T-helper 1 cell treated with Interleukin-12 subunit alpha and Interleukin-12 subunit beta and Interleukin-4 antibody, amounts not matched to agents 30 μg/mL and 1 μg/mL, for 36 hours (primary cell): ENCODE measurements around the gene PSMD3.

ENCODE experiments used
- H3K27ac Mint-ChIP-seq: one replicate; pipeline ENCODE4 v1.8.0; 2021; ENCODE audit warnings: mild to moderate bottlenecking, mixed read lengths
- H3K27me3 Mint-ChIP-seq: one replicate; pipeline ENCODE4 v1.8.0; 2021; ENCODE audit warnings: low read depth, mixed read lengths
- H3K36me3 Mint-ChIP-seq: one replicate; pipeline ENCODE4 v1.8.0; 2021; ENCODE audit warnings: low read depth, mixed read lengths
- H3K4me1 Mint-ChIP-seq: one replicate; pipeline ENCODE4 v1.8.0; 2021; ENCODE audit warnings: low read depth, mixed read lengths
- H3K4me3 Mint-ChIP-seq: one replicate; pipeline ENCODE4 v1.8.0; 2021; ENCODE audit warnings: mild to moderate bottlenecking, moderate library complexity, mixed read lengths
- H3K9me3 Mint-ChIP-seq: one replicate; pipeline ENCODE4 v1.8.0; 2021; ENCODE audit warnings: mixed read lengths

Gene PSMD3

GRCh38 chr17:39970157-39970692 is 10.4 kb upstream of the PSMD3 start:
- Mint-ChIP-seq H3K4me1 (no peaks in the 10 kb centered on the region), H3K27ac (no peak overlapping the region), H3K4me3 (no peak overlapping the region), H3K9me3 (no peaks in the 10 kb centered on the region), H3K27me3 (peaks cover 49% of the 10 kb centered on the region), H3K36me3 (no peaks in the 10 kb centered on the region)

DNA sequence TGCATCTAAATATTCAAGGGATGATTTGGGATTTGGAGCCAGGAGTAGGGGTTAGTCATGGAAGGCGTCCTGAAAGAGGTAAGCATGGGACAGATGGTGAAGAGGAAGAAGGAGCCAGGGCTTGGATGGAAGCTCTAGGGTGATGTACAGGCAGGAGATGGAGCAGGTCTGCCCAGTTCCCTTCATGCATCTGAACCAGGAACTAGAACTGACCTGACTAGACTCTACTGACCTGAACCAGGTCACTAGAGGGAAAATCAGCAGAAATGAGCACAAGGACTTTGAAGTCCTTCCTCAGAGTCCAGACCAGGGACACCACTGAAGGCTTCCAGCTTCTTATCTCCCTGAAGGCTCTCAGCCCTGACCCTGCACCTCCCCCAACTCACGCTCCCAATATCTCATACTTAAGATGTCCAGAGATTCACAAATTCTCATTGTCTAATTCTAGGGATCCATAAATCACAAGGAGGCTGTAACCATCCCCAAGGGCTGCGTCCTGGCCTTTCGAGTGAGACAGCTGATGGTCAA is 9.5 kb upstream of the PSMD3 start:
- H3K36me3 Mint-ChIP-seq: no peaks in the 10 kb centered on the region
- H3K4me1 Mint-ChIP-seq: no peaks in the 10 kb centered on the region
- H3K27ac Mint-ChIP-seq: no peak overlapping the region
- H3K27me3 Mint-ChIP-seq: peaks cover 54% of the 10 kb centered on the region
- no peaks in the 10 kb centered on the region for H3K9me3 Mint-ChIP-seq
- H3K4me3 Mint-ChIP-seq: no peak overlapping the region

- Mint-ChIP-seq H3K9me3 (no peaks in the 10 kb centered on the region), H3K27ac (no peak overlapping the region), H3K4me3 (no peak overlapping the region), H3K4me1 (no peaks in the 10 kb centered on the region), H3K36me3 (no peaks in the 10 kb centered on the region), H3K27me3 (peaks cover 48% of the 10 kb centered on the region)
These were observed 8.3 kb upstream of the PSMD3 start for GRCh38 chr17:39972271-39972670.

- Mint-ChIP-seq H3K27ac (no peak overlapping the region), H3K27me3 (peaks cover 51% of the 10 kb centered on the region), H3K4me3 (no peak overlapping the region), H3K9me3 (no peaks in the 10 kb centered on the region), H3K4me1 (no peaks in the 10 kb centered on the region), H3K36me3 (no peaks in the 10 kb centered on the region)
These were observed 7.1 kb upstream of the PSMD3 start for GRCh38 chr17:39973496-39973895.

GRCh38 chr17:39974433-39974832 is 6.2 kb upstream of the PSMD3 start:
- Mint-ChIP-seq H3K4me3 (no peak overlapping the region), H3K27ac (no peak overlapping the region)

DNA sequence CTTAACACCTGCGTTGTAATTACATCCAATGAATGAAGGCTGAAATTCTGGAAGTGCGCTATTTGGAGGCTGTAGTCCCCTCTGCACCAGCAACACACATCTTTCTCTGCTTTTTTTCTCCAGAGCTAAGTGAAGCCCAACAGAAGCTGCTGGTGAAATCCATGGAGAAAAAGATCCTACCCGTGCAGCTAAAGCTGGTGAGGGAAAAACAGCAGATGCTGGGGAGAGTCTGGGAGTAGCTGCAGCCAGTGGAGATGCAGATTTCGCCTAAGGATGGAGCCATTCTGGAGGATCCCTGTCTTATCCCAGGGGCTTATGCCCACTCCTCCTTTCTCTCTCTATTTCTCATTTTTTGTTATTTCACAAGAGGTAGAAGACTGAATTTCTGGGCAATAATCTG is 4.8 kb upstream of the PSMD3 start:
- H3K4me3 Mint-ChIP-seq: no peak overlapping the region
- peaks cover 12% of the 10 kb centered on the region for H3K4me1 Mint-ChIP-seq
- no peak overlapping the region for H3K27ac Mint-ChIP-seq
- H3K9me3 Mint-ChIP-seq: no peaks in the 10 kb centered on the region
- H3K27me3 Mint-ChIP-seq: peaks cover 46% of the 10 kb centered on the region
- H3K36me3 Mint-ChIP-seq: no peaks in the 10 kb centered on the region

More at GRCh38 chr17:39974433-39974832, 6.2 kb upstream of the PSMD3 start:
- H3K4me1 Mint-ChIP-seq: peaks cover 2% of the 10 kb centered on the region
- peaks cover 50% of the 10 kb centered on the region for H3K27me3 Mint-ChIP-seq
- no peaks in the 10 kb centered on the region for H3K36me3 Mint-ChIP-seq
- H3K9me3 Mint-ChIP-seq: no peaks in the 10 kb centered on the region

- Mint-ChIP-seq H3K36me3 (peaks cover 3% of the 10 kb centered on the region), H3K27me3 (peaks cover 23% of the 10 kb centered on the region), H3K9me3 (no peaks in the 10 kb centered on the region), H3K4me1 (peaks cover 21% of the 10 kb centered on the region), H3K4me3 (peak overlapping the region; percentile 96), H3K27ac (no peak overlapping the region)
These were observed 1.5 kb upstream of the PSMD3 start for GRCh38 chr17:39979016-39979670.

GRCh38 chr17:39979893-39980350 is 685 bp upstream of the PSMD3 start:
- peaks cover 8% of the 10 kb centered on the region for H3K36me3 Mint-ChIP-seq
- H3K9me3 Mint-ChIP-seq: no peaks in the 10 kb centered on the region
- H3K27ac Mint-ChIP-seq: peak overlapping the region; percentile 92
- H3K27me3 Mint-ChIP-seq: peaks cover 20% of the 10 kb centered on the region
- peak overlapping the region; percentile 96 for H3K4me3 Mint-ChIP-seq
- H3K4me1 Mint-ChIP-seq: peaks cover 21% of the 10 kb centered on the region

DNA sequence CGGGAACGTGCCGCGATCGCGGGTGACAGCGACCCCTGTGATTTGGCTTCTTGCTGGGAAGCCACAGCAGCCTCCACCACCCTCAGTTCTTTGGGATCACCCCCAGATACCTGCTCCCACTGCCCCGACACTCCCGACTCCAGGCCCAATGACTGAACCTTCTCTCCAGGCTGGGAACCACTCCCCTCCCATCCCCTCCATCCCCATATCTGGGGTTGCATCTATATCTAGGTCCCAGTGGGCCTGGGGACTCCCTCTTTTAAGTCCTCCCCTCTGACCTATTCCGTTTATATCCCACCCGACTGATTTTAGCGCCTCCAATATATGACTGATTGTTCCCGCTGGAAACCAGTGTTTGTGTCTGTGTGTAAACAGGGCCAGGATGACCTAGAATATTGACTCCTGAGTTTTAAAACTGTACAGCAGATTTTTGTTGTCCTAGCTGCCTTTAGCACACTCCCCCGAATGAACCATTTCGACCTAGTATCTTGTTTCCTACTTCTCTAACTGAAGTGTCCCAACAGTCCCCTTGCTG is 667 bp downstream of the PSMD3 start:
- H3K27ac Mint-ChIP-seq: peak overlapping the region; percentile 92

DNA sequence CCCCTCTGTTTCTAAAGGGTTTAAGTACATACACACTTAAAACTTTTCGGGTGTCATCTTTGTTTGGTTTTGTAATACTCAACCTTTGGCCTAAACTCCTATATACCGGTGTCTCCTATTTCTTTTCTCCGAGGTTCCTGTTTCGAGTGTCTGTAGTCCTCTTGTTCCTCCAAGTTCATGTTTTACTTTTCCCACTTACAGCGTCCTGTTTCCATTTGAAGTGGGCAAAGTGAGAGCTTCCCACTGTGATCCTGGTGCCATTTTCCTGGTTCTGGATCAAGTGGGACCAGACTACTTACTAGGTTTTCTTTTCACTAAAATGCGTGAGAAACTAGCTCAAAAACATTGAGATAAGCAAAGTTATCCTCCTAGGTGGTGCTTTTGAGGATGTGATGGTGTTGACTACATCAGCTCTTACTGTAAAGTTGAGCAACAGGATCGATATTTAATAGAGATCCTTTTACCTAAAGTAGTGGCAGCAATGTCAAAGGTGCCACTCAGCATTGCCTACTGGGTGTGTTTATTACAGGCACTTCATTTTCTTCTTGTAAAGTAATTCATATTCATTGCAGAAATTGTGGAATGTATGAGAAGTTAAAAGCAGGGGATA is 1.3 kb downstream of the PSMD3 start:
- peaks cover 15% of the 10 kb centered on the region for H3K27me3 Mint-ChIP-seq
- H3K4me1 Mint-ChIP-seq: peaks cover 21% of the 10 kb centered on the region
- H3K36me3 Mint-ChIP-seq: peaks cover 22% of the 10 kb centered on the region
- no peaks in the 10 kb centered on the region for H3K9me3 Mint-ChIP-seq
- peak overlapping the region; percentile 92 for H3K27ac Mint-ChIP-seq
- H3K4me3 Mint-ChIP-seq: peak overlapping the region; percentile 96

More for the DNA sequence above, 667 bp downstream of the PSMD3 start:
- peaks cover 17% of the 10 kb centered on the region for H3K36me3 Mint-ChIP-seq
- peaks cover 15% of the 10 kb centered on the region for H3K27me3 Mint-ChIP-seq
- H3K4me3 Mint-ChIP-seq: peak overlapping the region; percentile 96
- H3K9me3 Mint-ChIP-seq: no peaks in the 10 kb centered on the region
- H3K4me1 Mint-ChIP-seq: peaks cover 21% of the 10 kb centered on the region

GRCh38 chr17:39988206-39988810 is 7.7 kb downstream of the PSMD3 start:
- peaks cover 2% of the 10 kb centered on the region for H3K4me1 Mint-ChIP-seq
- peaks cover 66% of the 10 kb centered on the region for H3K36me3 Mint-ChIP-seq
- no peaks in the 10 kb centered on the region for H3K9me3 Mint-ChIP-seq
- H3K4me3 Mint-ChIP-seq: no peak overlapping the region
- H3K27me3 Mint-ChIP-seq: no peaks in the 10 kb centered on the region
- H3K27ac Mint-ChIP-seq: no peak overlapping the region

- Mint-ChIP-seq H3K27ac (no peak overlapping the region), H3K4me3 (no peak overlapping the region), H3K4me1 (peaks cover 2% of the 10 kb centered on the region), H3K36me3 (peaks cover 59% of the 10 kb centered on the region), H3K27me3 (no peaks in the 10 kb centered on the region), H3K9me3 (no peaks in the 10 kb centered on the region)
These were observed 13.8 kb downstream of the PSMD3 start for GRCh38 chr17:39994448-39994847.

DNA sequence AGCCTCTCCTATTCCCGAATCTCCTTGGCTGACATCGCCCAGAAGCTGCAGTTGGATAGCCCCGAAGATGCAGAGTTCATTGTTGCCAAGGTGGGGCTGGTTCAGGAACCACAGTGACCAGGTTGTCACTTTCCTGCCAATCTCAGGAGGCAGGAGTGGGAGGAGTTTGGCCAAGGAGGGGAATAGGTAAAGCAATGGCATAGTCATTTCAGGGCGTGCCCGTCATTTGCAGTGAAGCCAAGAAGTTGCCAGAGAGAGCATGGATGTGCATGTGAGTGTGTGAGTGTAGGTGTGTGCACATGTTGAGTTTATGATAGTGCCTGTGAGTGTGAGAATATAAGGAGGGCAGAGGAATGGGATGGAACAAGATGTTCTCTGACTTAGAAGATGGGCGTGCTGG is 14.8 kb downstream of the PSMD3 start:
- Mint-ChIP-seq H3K36me3 (peaks cover 50% of the 10 kb centered on the region), H3K4me1 (peaks cover 2% of the 10 kb centered on the region)

DNA sequence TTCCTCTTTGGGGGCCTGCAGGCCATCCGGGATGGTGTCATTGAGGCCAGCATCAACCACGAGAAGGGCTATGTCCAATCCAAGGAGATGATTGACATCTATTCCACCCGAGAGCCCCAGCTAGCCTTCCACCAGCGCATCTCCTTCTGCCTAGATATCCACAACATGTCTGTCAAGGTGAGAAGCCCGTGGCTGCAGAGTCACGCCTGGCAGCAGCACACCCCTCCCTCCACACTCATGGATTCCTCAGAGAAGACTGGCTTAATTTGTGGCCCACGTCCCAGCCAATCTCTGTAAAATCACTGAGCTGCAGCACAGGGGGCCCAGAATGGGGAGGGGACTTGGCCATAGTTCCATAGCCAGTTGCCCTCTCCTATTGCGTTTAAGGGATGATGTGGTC is 15.6 kb downstream of the PSMD3 start:
- Mint-ChIP-seq H3K4me3 (no peak overlapping the region), H3K27ac (no peak overlapping the region), H3K9me3 (no peaks in the 10 kb centered on the region), H3K4me1 (peaks cover 2% of the 10 kb centered on the region), H3K36me3 (peaks cover 45% of the 10 kb centered on the region), H3K27me3 (no peaks in the 10 kb centered on the region)

More for the DNA sequence above, 14.8 kb downstream of the PSMD3 start:
- H3K9me3 Mint-ChIP-seq: no peaks in the 10 kb centered on the region
- H3K27ac Mint-ChIP-seq: no peak overlapping the region
- H3K4me3 Mint-ChIP-seq: no peak overlapping the region
- no peaks in the 10 kb centered on the region for H3K27me3 Mint-ChIP-seq
